Upper lobe of right lung (tissue), 1 donor: ENCODE results near the gene DNTT. TPM values are rescaled to one million over a fixed set of nuclear protein-coding genes. Genes with fewer than 3 reads are reported as not detected.

ENCODE experiments used
- ATAC-seq: fragments of 200-7000 bp; cut with Tn5 transposase; one replicate; pipeline ENCODE4 v1.9.1; 2020; ENCODE audit warnings: mild to moderate bottlenecking, moderate library complexity
- DNase-seq: peaks from one replicate; pipeline ENCODE4 v3.0.0-alpha.2; 2020
- H3K27ac ChIP-seq: fragments of 200-600 bp; one replicate; pipeline ENCODE4 v1.8.0; 2022
- H3K27me3 ChIP-seq: fragments of 200-600 bp; one replicate; pipeline ENCODE4 v1.8.0; 2022; ENCODE audit warnings: mild to moderate bottlenecking
- H3K36me3 ChIP-seq: fragments of 200-600 bp; one replicate; pipeline ENCODE4 v1.8.0; 2022
- H3K4me1 ChIP-seq: fragments of 200-600 bp; one replicate; pipeline ENCODE4 v1.8.0; 2022
- H3K4me3 ChIP-seq: fragments of 200-600 bp; one replicate; pipeline ENCODE4 v1.8.0; 2022; ENCODE audit warnings: mild to moderate bottlenecking
- H3K9me3 ChIP-seq: fragments of 200-600 bp; one replicate; pipeline ENCODE4 v1.8.0; 2022
- CTCF ChIP-seq: fragments of 200-600 bp; IDR thresholded peaks from one replicate; pipeline ENCODE4 v1.8.0; 2022; ENCODE audit warnings: antibody characterized with exemption
- intact Hi-C: fragments of 100-400 bp; cut with DNase I; formaldehyde crosslinking; loops from one replicate; pipeline ENCODE4 v1.11.0; 2022
- total RNA-seq: library from RNA; stranded (reverse); fragmentation: NEBNext Ultra II Directional; extraction: Animal tissue kit (Norgen Biotek cat#: 25700); gene quantifications from one replicate; pipeline ENCODE4 v1.2.1, GENCODE V29; 2021
- donor health status: DM: no; HTN: yes; CAD: no; lungs with severe emphysema.

Gene DNTT
- total RNA-seq, 1 donor from 2014 or later, result not detected

GRCh38 chr10:96374004-96374403 is 69.8 kb downstream of the DNTT start:
- Histone ChIP-seq H3K4me3 (no peak overlapping the region), H3K4me1 (peaks cover 8% of the 10 kb centered on the region), H3K36me3 (no peaks in the 10 kb centered on the region), H3K27me3 (peaks cover 3% of the 10 kb centered on the region), H3K9me3 (no peaks in the 10 kb centered on the region), H3K27ac (no peak overlapping the region)
- DNase-seq, result no peak
- TF ChIP-seq CTCF, result no peak
- intact Hi-C loops, result no loop called here
- ATAC-seq, result no peak

- Histone ChIP-seq H3K36me3 (no peaks in the 10 kb centered on the region), H3K27me3 (peaks cover 3% of the 10 kb centered on the region), H3K4me3 (peak overlapping the region; percentile 54), H3K4me1 (peaks cover 8% of the 10 kb centered on the region), H3K9me3 (no peaks in the 10 kb centered on the region), H3K27ac (no peak overlapping the region)
- DNase-seq (no peak), ATAC-seq (no peak)
- intact Hi-C loops, result no loop called here
- no peak for TF ChIP-seq CTCF
Observed at GRCh38 chr10:96374639-96374984, 70.4 kb downstream of the DNTT start.

- Histone ChIP-seq H3K4me1 (peaks cover 8% of the 10 kb centered on the region), H3K36me3 (no peaks in the 10 kb centered on the region), H3K4me3 (peak overlapping the region; percentile 54), H3K27ac (no peak overlapping the region), H3K9me3 (no peaks in the 10 kb centered on the region), H3K27me3 (peaks cover 3% of the 10 kb centered on the region)
- ATAC-seq, result peak; percentile 97
- TF ChIP-seq CTCF, result peak; percentile 96
- peak; percentile 89 for DNase-seq
- intact Hi-C loops, result no loop called here
Observed at GRCh38 chr10:96374985-96375830, 71.0 kb downstream of the DNTT start.

GRCh38 chr10:96376483-96376882 is 72.2 kb downstream of the DNTT start:
- intact Hi-C loops, result no loop called here
- DNase-seq, result no peak
- Histone ChIP-seq H3K4me3 (no peak overlapping the region), H3K9me3 (no peaks in the 10 kb centered on the region), H3K36me3 (no peaks in the 10 kb centered on the region), H3K27ac (no peak overlapping the region), H3K4me1 (peaks cover 12% of the 10 kb centered on the region), H3K27me3 (peaks cover 3% of the 10 kb centered on the region)
- TF ChIP-seq CTCF, result no peak
- no peak for ATAC-seq

- intact Hi-C loops, result no loop called here
- Histone ChIP-seq H3K4me3 (no peak overlapping the region), H3K27me3 (peaks cover 3% of the 10 kb centered on the region), H3K27ac (no peak overlapping the region), H3K36me3 (no peaks in the 10 kb centered on the region), H3K9me3 (no peaks in the 10 kb centered on the region), H3K4me1 (peaks cover 12% of the 10 kb centered on the region)
- ATAC-seq (no peak), DNase-seq (no peak)
- TF ChIP-seq CTCF, result no peak
Observed at GRCh38 chr10:96377816-96378294, 73.6 kb downstream of the DNTT start.
